ENCODE data around the gene MLANA. TPM values are rescaled to one million over a fixed set of nuclear protein-coding genes. Genes with fewer than 3 reads are reported as not detected.

Gene MLANA
- total RNA-seq, 4 donors from 2014 or later, result not detected

- TF ChIP-seq, protein P1, sequence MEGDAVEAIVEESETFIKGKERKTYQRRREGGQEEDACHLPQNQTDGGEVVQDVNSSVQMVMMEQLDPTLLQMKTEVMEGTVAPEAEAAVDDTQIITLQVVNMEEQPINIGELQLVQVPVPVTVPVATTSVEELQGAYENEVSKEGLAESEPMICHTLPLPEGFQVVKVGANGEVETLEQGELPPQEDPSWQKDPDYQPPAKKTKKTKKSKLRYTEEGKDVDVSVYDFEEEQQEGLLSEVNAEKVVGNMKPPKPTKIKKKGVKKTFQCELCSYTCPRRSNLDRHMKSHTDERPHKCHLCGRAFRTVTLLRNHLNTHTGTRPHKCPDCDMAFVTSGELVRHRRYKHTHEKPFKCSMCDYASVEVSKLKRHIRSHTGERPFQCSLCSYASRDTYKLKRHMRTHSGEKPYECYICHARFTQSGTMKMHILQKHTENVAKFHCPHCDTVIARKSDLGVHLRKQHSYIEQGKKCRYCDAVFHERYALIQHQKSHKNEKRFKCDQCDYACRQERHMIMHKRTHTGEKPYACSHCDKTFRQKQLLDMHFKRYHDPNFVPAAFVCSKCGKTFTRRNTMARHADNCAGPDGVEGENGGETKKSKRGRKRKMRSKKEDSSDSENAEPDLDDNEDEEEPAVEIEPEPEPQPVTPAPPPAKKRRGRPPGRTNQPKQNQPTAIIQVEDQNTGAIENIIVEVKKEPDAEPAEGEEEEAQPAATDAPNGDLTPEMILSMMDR (IDR thresholded peaks at IDR 0.05), result no peak
- no peak for TF ChIP-seq POLR2A (IDR thresholded peaks at IDR 0.05)
- DNase-seq, result no peak
- Histone ChIP-seq H3K27me3 (no peaks in the 10 kb centered on the region), H3K27ac (peak overlapping the region in 3 of 4 donors; percentile 28 to 73 (median 67)), H3K4me1 (peaks cover 5 to 27% (median 14%) of the 10 kb centered on the region in 3 donors), H3K36me3 (peaks cover 0 to 7% (median 0%) of the 10 kb centered on the region in 3 donors), H3K9me3 (no peaks in the 10 kb centered on the region), H3K4me3 (no peak overlapping the region)
- intact Hi-C loops (cut with DNase I), result no loop called here
- WGBS, 2 donors, result 17 to 38% methylated on average over 2 of the region's 2 CpGs
These were observed 39.2 kb upstream of the MLANA start for GRCh38 chr9:5851445-5851844.

GRCh38 chr9:5852987-5853386 lies 37.7 kb upstream of the MLANA start:
- WGBS, 2 donors, result 62 to 81% methylated on average over 1 of the region's 1 CpG
- H3K4me1 ChIP-seq, result peaks cover 5 to 27% (median 14%) of the 10 kb centered on the region in 3 donors
- H3K4me3 ChIP-seq, result no peak overlapping the region
- intact Hi-C loops (cut with DNase I), result no loop called here
- TF ChIP-seq, protein P1 (IDR thresholded peaks at IDR 0.05), result no peak
- no peak for TF ChIP-seq POLR2A (IDR thresholded peaks at IDR 0.05)
- H3K27me3 ChIP-seq, result no peaks in the 10 kb centered on the region
- DNase-seq, result no peak
- H3K36me3 ChIP-seq, result peaks cover 0 to 8% (median 0%) of the 10 kb centered on the region in 3 donors
- H3K9me3 ChIP-seq, result no peaks in the 10 kb centered on the region
- no peak overlapping the region for H3K27ac ChIP-seq

DNA sequence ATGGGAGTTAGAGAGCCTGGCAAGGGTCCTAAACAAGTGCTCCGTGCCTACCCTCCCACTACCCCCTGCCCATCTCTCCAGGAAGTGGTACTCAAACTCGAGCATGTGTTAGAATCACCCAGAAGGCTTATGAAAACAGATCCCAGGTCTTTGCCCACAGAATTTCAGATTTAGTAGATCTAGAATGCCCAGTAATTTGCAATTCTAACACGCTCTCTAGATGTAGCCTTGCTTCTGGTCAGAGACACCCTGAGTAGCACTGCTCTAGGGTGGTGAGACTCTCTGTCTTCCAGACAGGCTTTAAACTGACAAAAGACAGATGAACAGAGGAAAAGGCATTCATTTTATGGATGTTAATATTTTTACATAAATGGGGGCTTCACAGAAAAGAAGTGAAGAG lies 37.1 kb upstream of the MLANA start:
- no peak overlapping the region for H3K27ac ChIP-seq
- peaks cover 5 to 27% (median 14%) of the 10 kb centered on the region in 3 donors for H3K4me1 ChIP-seq
- TF ChIP-seq, protein P1 (IDR thresholded peaks at IDR 0.05), result no peak
- TF ChIP-seq POLR2A (IDR thresholded peaks at IDR 0.05), result no peak
- no peak for DNase-seq
- H3K9me3 ChIP-seq, result no peaks in the 10 kb centered on the region
- WGBS, 2 donors, result 65 to 86% methylated on average over 3 of the region's 3 CpGs
- H3K36me3 ChIP-seq, result peaks cover 0 to 8% (median 0%) of the 10 kb centered on the region in 3 donors
- intact Hi-C loops (cut with DNase I), result no loop called here
- H3K4me3 ChIP-seq, result no peak overlapping the region
- H3K27me3 ChIP-seq, result no peaks in the 10 kb centered on the region

GRCh38 chr9:5854063-5854790 lies 36.5 kb upstream of the MLANA start:
- H3K27me3 ChIP-seq, result no peaks in the 10 kb centered on the region
- H3K27ac ChIP-seq, result no peak overlapping the region
- intact Hi-C loops (cut with DNase I), result no loop called here
- peaks cover 0 to 8% (median 0%) of the 10 kb centered on the region in 3 donors for H3K36me3 ChIP-seq
- 86 to 93% methylated on average over 4 of the region's 4 CpGs for WGBS, 2 donors
- no peak for DNase-seq
- H3K4me1 ChIP-seq, result peaks cover 5 to 27% (median 14%) of the 10 kb centered on the region in 3 donors
- no peak overlapping the region for H3K4me3 ChIP-seq
- no peak for TF ChIP-seq POLR2A (IDR thresholded peaks at IDR 0.05)
- TF ChIP-seq, protein P1 (IDR thresholded peaks at IDR 0.05), result no peak
- no peaks in the 10 kb centered on the region for H3K9me3 ChIP-seq

DNA sequence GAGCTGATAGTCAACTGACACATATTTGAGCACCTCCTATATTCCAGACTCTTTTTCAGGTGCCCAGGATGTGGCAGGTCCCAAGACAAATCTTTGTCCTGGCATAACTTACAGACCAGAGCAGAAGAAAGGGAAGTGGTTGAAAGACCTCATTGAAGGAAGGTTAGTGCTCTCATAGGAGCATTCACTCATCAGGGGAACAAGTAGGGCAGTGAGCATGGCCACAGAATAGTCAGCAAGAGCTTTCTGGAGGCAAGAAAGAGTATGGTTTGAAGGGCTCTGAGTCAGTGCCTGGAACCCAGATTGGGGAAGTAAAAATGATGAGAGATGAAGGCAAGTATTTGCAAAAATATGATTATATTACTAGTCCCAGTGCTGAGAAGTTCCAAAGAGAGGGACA lies 32.8 kb upstream of the MLANA start:
- Histone ChIP-seq H3K4me3 (no peak overlapping the region), H3K4me1 (peaks cover 0 to 5% (median 0%) of the 10 kb centered on the region in 3 donors), H3K27ac (no peak overlapping the region), H3K36me3 (peaks cover 0 to 8% (median 0%) of the 10 kb centered on the region in 3 donors), H3K9me3 (no peaks in the 10 kb centered on the region), H3K27me3 (no peaks in the 10 kb centered on the region)
- TF ChIP-seq, protein P1 (IDR thresholded peaks at IDR 0.05), result no peak
- no peak for TF ChIP-seq POLR2A (IDR thresholded peaks at IDR 0.05)
- DNase-seq, result no peak
- intact Hi-C loops (cut with DNase I), result no loop called here
